ENCODE measurements around the gene CDAN1.

The CDAN1 gene

DNA sequence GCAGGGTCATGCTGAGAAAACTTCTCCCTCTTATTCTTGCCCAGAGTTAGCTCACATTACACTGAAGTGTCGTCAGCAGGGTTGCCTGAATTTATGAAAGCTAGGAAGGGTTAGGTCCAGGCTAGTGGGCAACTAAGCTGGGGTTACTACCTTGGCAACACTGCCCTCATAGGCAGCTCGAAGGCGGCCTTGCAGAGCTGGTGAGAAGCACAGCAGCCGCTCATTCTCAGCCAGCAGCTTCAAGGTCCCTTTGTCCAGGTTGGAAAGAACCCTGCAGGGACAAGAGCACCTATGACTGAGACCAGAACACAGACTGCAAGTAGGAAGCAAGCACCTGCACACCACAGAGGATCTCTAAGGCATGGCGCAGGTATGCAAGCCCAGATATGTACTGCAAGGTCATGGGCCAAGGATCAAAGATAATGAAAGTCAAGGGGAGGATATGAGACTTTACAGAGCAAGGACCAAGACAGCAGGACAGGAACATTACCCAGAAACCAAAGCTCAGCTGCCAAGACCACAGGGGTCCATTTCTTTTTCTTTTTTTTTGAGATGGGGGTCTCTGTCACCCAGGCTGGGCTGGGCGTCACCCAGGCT is 2.8 kb downstream of the CDAN1 start:
- DNase-seq = no peak

DNA sequence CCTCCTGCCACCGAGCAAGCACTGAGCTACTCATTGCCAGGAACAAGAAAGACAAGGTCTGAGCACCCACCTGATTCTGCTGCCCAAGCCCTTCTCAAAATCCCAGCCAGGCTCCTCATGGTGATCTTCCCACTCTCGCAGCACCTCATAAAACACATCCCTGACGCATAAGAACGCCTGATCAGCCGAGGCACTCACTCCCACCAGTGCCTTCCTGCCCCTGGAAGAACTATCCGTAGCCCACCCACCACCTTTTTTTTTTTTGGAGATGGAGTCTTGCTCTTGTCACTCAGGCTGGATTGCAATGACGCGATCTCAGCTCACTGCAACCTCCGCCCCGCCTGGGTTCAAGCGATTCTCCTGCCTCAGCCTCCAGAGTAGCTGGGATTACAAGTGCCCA is 3.9 kb downstream of the CDAN1 start:
- no peak for DNase-seq

DNA sequence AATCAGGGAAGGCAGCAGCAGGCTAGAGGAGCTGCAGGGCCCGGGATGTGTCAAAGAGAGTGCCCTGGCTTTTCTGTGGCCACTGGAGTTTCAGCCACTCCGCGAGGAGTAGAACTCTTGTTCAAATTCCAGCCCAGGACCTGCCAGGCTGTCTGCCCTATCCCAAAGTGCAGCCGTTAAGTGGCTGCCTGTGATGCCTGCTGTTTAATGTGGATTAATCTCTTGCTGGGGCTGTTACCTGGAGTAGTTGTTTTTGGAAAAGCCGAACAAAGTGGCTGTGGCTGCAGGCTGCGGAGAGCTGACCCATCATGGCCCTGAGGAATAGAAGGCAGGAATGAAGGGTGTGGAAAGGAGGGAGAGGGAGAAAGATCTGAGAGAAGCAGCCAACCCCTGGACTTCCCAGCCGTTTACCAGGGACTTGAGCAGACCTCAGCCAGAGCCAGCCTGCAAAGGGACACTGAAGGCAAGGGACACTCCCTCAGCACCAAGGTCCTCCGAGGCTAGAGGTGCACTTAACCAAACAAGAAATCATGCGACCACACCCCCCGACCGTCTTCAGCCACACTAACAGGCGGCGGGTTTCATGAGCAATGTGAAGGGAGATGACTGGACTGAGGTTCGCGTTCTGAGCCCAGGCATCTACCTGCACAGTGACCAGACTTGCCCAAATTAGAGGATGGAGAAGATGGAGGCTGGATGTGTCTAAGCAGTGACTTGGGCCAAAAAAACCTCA is 4.7 kb downstream of the CDAN1 start:
- DNase-seq = no peak

DNA sequence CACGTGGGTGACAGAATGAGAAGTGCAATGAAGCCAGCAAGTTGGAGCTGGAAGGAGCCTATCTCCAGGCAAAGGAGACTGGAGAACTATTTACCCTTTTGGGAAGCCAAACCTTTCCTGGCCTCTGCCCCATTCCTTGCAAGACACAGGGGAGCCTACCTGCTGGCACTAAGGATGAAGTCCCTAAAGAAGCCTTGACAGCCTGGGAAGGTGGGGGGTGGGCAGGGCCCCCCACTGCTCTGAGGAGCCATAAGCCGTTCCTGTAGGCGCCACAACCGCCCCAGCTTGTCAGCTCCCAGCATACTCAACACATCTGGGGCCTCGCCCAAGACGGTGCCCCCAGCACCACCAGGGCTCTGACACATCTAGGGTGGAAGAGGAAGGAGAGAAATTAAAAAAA is 5.5 kb downstream of the CDAN1 start:
- no peak for DNase-seq

DNA sequence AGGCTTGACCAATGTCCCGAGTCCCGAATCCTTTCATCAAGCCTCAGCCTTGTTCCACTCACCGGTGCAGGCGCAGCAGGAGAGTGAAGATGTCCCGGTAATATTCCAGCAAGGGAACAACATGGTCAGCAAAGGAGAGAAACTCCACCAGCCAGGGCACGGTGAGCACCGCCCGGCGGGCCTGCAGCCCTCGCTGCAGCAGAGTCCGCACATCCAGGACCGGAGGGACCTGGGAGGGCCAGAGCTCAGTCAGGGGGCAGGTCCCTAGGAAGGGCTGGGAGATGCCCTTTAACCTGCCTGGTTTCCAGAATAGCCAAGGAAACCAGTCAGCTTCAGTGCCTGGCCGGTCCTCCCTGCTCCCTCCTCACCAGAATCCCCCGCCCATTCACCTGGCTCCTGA is 6.4 kb downstream of the CDAN1 start:
- no peak for DNase-seq

DNA sequence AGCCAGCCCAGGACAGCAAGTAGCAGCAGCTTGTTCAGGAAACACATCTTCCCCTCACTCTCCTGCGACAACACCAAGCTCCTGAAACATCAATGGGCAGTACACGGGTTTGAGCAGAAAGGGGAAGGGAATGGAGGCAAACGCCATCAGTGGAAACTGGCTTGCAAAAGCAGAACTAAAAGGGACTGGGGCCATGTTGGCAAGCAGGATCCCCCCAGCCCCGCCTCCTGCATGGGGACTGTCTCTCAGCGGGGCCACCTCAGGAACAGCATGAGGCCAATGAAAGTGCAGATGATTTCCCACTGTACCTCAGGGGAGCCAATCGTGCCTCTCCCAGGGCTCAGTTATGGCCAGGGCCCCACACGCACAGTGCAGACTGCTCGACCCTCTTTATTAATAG is 6.8 kb downstream of the CDAN1 start:
- no peak for DNase-seq

DNA sequence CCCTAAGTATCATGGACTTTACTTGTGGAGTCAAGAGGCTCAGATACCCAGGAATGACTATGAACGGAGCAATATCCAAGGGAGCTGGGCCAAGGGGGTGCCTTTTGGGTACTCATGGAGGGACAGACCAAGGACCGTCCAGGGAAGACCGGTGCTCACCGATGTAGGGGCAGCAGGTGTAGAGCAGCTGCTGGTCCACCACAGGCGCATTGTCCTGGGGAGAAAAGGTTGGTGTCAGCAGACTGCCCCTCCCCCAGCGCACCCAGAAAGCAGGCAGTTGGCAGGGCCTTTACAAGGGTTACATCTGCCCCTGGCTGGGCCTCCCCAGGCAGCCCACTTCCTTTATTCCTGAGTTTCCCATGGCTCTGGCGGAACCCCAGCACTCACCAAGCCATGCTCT is 7.5 kb downstream of the CDAN1 start:
- no peak for DNase-seq

DNA sequence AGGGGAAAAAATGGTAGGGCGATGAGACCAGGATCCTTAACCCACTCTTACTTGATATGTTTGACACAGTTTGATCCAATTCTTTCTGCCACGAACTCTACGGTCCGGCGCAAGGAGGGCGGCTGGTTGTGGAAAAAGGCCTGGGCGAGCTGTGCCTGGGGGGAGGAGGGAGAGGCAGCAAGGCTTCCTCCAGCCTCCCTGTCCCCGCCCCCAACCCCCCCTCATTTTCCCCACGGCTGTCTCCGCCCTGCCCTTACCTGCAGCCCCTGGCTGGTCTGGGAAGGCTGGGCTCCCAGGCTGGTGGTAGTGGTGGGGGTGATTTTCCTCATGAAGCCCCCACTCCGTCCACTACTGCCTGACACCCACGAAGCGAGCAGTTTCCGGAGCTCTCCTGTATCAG is 8.0 kb downstream of the CDAN1 start:
- DNase-seq = no peak

DNA sequence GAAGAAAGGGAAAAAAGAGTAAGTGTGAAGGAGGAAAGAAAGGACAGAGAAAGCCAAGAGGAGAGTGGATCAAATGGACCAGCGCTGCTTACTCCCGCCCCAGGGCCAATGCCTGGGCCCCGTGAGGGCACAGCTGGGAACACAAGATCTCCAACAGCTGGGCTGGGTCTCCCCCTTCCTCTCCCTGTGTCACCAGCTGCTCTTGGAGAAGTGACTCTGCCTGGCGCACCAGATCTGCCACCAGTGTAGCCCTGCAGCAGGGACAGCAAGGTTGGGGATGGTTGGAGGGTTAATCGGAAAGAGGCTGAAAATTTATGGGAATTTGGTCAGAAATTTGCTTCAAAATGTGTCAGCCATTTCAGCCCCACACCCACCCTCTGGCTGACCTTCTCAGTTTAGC is 8.4 kb downstream of the CDAN1 start:
- no peak for DNase-seq

DNA sequence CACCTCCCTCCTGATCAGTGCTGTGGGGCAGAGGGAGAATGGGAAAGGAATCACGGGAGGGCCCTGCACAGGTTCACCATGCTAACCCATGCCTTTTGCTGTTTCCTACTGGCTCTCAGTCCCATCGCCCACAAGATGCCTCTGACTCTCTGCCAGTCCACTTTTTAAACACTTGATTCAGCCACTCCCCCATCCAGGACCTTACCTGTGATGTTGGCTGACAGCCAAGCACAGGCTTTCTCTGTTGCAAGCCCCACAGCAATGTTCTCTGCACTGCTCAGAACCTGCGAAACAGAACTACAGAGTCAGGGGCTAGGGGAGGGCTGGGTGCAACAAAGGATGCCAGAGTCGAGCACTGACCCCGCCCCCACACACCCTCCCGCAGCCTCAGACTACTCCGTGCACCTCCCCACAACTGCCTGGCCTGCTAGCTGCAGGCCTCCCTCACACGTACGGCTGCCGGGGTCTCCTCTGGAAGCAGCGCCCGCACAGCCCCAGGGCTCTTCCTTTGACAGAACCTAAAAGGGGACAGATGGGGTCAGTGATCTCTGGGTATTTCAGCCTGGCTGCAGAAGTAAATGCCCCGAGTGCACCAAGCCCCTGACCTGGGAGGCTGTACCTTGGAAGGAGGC is 9.1 kb downstream of the CDAN1 start:
- DNase-seq = no peak

DNA sequence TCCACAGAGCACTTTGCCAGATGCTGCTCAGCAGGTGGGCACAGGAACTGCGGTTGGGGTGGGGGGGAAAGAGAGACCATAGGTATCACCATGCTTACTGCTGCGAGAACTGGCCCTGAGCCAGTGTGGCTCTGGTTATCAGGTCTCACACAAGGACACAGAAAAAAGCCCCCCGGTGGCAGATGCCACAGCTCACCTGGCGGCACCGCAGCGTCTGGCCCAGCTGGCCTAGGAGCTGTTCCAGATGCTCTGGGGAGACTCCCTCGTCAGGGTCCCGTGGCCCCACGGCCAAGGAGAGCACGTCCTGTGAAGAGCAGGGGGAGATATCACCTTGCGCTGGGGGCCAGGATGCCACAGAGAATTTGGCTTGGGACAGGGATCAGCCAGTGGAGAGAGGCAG is 10.8 kb downstream of the CDAN1 start:
- DNase-seq = no peak

DNA sequence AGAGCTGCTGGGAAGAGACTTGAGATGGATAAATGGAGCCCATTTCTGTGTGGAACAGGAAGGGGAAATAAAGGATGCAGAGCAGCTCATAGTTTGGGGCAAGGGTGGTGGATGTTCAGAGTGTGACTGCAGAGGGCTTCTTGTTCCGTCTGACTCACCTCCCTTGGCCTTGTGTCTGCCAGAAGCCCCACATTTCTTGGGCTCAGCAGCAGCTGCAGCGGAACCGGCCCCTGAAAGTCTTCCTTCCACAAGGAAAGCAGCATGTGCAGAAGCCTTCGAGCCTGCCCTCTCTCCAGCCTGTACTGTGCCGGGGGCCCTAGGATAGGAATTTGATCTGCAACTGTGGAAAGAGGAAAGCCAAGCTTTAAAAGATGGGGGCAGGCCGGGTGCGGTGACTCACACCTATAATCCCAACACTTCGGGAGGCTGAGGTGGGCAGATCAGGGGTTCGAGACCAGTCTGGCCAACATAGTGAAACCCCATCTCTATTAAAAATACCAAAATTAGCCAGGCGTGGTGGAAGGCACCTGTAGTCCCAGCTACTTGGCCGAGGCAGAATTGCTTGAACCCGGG is 11.5 kb downstream of the CDAN1 start:
- no peak for DNase-seq

DNA sequence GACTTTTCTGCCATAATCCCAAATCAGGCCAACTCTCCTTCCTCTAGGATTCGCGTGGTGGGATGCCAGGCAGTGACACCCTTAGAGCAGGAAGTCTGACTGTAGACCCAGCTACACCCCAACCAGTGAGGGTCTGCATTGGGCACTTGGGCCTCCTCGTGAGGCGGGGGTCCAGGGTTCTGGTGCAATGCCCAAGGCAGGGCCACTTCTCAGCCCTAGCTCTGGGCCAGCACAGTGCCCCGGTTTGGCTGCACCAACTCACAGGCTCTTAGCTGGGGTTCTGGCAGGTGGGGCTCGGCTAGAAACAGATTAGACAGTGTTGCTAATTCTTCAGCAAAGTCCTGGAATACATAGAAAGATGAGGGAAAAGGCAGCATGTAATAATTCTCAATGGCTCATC is 12.7 kb downstream of the CDAN1 start:
- DNase-seq = no peak

DNA sequence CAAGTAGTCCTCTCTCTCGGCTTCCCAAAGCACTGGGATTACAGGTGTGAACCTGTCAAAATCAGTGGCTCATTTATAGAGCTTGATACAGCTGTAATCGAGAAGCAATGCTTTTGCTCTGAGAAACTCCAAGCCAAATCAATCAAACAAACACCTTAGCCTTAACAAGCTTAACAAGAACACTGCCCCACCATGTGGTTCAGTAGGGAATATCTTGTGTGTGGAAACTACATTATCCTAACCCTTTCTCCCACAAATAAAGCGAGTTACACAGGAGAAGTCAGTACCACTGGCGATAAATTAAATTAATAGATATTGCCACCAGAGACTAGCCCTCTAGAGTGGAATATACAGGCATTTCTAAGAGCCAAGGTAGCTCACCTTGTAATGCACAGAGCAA is 13.9 kb downstream of the CDAN1 start:
- DNase-seq = no peak

DNA sequence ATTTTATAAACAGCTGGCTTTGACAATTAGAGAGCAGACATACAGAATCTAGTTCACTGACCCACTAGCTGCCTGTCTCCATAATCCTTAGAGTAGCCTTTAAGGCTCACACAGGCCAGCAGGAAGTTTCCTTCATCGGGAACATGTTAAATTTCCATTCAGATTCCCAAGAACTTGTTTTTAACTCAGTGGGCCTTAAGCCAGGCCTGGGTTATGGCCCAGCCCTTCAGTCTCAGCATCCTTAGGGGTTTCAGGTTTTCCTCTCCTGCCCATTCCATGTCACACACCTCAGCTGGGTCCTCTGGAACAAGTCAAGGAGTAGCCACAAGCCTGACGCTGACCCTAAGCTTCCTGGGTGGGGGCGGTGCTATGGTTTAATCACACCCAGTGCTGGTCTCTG is 15.0 kb downstream of the CDAN1 start:
- DNase-seq = no peak

DNA sequence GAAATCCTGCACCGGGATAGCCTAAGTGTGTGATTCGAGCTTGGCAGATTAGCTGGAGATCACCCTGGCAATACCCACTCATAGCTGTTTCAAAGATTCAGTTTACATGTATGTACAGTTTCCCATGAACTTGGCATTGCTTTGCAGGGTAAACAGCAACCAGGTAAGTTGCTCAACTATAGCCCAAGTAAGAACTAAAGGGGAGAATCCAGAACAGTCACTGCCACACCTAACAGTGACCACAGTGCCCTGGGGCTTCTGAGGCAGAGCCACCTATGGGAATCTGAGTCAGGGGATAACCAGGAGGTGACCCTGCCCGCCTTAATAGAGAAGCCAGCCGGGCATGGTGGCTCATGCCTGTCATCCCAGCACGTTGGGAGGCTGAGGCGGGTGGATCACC is 15.9 kb downstream of the CDAN1 start:
- DNase-seq = no peak

DNA sequence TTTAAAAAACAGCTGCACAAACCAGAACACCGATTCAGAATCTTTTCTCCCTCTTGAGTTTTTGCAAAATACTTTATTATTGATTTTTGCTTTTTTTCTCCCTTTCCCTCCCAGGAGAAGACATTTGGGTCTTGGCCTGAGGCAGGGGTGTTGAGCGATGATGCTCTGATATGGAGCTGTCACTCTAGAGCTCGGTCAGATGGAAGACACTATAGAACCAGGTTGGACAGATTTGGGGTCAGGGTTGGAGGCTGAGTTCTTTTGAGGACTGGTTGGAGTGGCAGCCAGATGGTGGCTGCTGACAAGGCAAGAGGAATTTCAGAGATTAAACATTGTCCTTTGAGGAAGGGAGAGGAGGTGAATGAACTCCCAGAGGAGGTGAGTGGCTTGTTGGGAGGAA is 16.9 kb downstream of the CDAN1 start:
- no peak for DNase-seq

DNA sequence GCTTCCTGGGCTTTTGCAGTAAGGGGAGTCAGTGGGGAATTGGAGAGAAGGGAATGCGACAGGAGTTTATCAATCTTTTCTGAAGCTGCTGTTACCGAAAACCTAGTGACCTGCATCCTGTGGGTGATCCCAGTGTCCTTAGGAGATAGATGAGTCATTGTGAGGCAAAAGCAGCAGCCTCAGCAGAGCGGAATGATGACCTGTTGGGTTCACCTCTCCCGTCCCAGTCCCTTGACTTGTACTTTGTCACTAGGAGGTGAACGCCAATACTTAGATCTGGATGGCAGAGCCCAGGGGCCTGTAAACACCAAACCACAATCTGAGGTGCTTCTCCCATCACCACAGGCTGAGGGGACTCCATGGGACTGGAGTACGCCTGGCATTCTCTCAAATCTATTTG is 17.9 kb downstream of the CDAN1 start:
- no peak for DNase-seq

DNA sequence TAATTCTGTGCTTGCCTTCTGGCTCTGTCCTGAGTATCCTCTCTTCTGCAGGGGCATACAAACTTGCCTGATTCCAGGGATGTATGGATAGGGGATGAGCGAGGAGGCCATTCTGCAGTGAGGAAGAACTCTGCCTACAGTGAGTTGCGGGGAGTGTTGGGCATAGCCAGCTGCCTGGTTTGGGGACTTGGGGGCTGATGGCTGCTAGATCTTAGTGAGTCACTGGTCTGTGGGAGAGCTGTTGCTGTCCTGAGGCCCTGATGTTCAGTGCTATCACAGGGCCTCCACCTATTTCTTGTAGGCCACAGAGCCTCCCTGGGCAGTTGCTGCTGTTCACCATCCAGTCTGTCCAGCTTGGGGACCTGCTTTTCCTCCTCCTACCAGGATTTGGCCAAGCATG is 20.3 kb downstream of the CDAN1 start:
- DNase-seq = no peak

DNA sequence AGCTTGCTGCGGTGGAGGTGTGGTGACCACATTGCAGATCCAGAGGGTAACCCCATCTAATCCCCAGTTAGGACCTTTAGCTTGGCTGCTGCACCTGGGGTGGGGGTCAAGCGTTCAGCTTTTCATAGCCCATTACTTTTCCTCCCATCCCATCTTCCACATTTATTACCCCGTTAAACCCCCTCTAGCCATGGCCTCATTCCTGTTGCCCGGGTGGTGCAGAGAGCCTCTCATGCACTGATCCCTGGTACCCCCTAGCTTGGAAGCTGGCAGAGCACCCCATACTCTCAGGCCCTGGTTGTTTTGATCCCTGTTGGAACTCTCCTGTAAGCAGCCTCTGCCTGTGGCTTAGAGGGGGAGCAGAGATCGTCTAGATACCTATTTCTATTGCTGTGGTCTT is 20.8 kb downstream of the CDAN1 start:
- no peak for DNase-seq

DNA sequence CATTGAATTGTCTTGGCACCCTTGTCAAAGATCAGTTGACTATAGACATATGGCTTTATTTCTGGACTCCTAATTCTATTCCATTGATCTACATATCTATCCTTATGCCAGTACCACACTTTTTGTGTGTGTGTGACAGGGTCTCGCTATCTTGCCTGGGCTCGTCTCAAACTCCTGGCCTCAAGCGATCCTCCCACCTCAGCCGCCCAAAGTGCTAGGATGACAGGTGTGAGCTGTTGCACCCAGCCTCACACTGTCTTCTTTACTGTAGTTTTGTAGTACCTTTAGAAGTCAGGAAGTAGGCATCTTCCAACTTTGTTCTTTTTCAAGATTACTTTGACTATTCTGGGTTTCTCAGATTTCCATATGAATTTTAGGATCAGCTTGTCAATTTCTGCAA is 24.3 kb downstream of the CDAN1 start:
- no peak for DNase-seq

DNA sequence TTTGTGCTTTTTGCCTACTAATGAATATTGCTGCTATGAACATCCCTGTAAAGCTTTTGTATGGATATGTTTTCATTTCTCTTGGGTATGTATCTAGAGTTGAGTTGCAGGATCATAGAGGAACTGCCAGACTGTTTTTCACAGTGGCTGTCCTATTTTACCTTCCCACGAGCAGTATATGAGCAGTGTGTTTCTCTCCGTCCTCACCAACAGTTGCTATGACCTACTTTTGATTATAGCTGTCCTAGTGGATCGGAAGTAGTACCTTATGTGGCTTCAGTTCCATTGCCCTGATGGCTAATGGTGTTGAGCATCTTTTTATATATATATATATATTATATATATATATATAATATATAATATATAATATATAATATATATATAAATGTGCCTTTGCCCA is 25.2 kb downstream of the CDAN1 start:
- no peak for DNase-seq

DNA sequence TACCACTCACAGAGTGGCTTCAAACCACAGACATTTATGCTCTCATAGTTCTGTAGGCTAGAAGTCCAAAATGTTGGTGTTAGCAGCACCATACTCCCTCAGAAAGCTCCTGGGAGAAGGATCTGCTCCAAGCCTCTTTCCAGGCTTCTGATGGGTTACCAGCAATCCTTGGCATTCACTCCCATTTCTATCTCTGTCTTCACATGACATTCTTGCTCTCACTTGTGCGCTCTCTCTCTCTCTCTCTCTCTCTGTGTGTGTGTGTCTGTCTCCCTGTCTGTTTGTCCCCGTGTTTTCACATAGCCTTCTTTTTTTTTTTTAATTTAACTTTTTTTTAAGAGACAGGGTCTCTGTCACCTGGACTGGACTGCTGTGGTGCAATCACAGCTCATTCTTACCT is 26.3 kb downstream of the CDAN1 start:
- DNase-seq = no peak

DNA sequence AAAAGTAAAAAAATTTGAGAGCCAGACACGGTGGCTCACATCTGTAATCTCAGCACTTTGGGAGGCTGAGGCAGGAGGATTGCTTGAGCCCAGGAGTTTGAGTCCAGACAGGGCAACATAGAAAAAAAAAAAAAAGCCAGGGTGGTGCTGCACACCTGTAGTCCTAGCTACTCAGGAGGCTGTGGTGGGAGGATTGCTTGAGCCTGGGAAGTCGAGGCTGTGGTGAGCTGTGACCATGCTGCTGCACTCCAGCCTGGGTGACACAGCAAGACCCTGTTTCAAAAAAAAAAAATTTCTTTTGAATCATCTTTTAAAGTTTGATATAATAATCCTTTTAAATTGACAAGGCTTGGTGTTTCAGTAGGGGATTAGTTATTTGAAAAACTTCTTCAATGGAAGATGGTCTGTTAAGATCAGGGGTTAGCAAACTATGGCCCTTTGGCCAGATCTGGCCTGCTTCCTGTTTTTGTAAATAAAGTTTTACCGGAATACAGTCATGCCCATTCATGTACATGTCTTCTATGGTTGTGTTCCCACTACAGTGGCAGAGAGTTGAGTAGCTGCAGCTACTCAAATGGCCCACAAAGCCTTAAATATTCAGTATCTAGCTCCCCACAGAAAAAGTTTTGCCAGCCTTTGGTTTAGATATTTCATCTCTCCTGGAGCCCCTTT is 28.9 kb downstream of the CDAN1 start:
- no peak for DNase-seq

Measured in stimulated activated CD4-positive, alpha-beta T cell treated with anti-CD3 and anti-CD28 coated beads, Interleukin-12 subunit alpha, Interleukin-12 subunit beta, amount 100 ng/mL, for 4 hours (primary cell).